Measurements from ENCODE around the gene ENGASE. TPM values are rescaled to one million over a fixed set of nuclear protein-coding genes. Genes with fewer than 3 reads are reported as not detected.

The ENGASE gene, protein sequence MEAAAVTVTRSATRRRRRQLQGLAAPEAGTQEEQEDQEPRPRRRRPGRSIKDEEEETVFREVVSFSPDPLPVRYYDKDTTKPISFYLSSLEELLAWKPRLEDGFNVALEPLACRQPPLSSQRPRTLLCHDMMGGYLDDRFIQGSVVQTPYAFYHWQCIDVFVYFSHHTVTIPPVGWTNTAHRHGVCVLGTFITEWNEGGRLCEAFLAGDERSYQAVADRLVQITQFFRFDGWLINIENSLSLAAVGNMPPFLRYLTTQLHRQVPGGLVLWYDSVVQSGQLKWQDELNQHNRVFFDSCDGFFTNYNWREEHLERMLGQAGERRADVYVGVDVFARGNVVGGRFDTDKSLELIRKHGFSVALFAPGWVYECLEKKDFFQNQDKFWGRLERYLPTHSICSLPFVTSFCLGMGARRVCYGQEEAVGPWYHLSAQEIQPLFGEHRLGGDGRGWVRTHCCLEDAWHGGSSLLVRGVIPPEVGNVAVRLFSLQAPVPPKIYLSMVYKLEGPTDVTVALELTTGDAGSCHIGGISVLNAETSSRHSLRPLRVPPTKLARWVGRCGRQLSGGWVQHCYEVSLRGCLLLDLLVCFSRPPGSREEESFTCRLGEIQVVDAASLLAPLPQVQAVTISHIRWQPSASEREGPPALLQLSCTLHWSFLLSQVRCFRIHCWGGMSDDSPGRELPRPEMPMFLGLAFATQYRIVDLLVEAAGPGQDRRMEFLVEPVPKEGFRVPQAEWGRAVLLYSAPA
- 17.0 and 23.0 TPM in 2 replicates for total RNA-seq (2014; rRNA removed; shearing (Covaris generic))

GRCh38 chr17:79074649-79075445 lies at the start of gene ENGASE:
TSS of gene ENGASE (plus strand) at chr17:79074824. CDS start at chr17:79074945, 121 bp downstream.

Other genes with a start within 250 kb of the ENGASE start
- gene USP36, start 234.0 kb upstream of the ENGASE start, total RNA-seq (2014; rRNA removed; shearing (Covaris generic)) = 41.8 and 45.1 TPM in 2 replicates
- gene CEP295NL, start 171.6 kb upstream of the ENGASE start, total RNA-seq (2014; rRNA removed; shearing (Covaris generic)) = 0.49 and 0.80 TPM in 2 replicates
- gene TIMP2, start 149.4 kb upstream of the ENGASE start, total RNA-seq (2014; rRNA removed; shearing (Covaris generic)) = 30.4 and 30.7 TPM in 2 replicates
- gene LGALS3BP, start 94.9 kb upstream of the ENGASE start, total RNA-seq (2014; rRNA removed; shearing (Covaris generic)) = 424 and 538 TPM in 2 replicates
- 32.4 and 33.9 TPM in 2 replicates for gene CANT1, start 65.1 kb upstream of the ENGASE start, total RNA-seq (2014; rRNA removed; shearing (Covaris generic))
- gene C1QTNF1, start 50.7 kb upstream of the ENGASE start, total RNA-seq (2014; rRNA removed; shearing (Covaris generic)) = 11.4 and 12.8 TPM in 2 replicates